Measurements from ENCODE around the gene SWAP70. TPM values are rescaled to one million over a fixed set of nuclear protein-coding genes. Genes with fewer than 3 reads are reported as not detected.

The SWAP70 gene
- polyA plus RNA-seq, 1 experiment = 24.6 TPM

GRCh38 chr11:9688716-9689511 lies 25.0 kb downstream of the SWAP70 start:
- H3K9me3 ChIP-seq (ENCODE audit: control insufficient read depth, insufficient read depth, low read length) = no peaks in the 10 kb centered on the region
- peak; percentile 39 for DNase-seq (ENCODE audit: low read depth, low spot score)
- H3K27me3 ChIP-seq (ENCODE audit: control insufficient read depth, insufficient read depth, low read length) = no peaks in the 10 kb centered on the region
- no peak overlapping the region; the same call in 1 of the 2 replicates for H3K4me3 ChIP-seq (ENCODE audit: low read depth, low read length)
- CTCF ChIA-PET = no interaction called here
- TF ChIP-seq, protein P1, sequence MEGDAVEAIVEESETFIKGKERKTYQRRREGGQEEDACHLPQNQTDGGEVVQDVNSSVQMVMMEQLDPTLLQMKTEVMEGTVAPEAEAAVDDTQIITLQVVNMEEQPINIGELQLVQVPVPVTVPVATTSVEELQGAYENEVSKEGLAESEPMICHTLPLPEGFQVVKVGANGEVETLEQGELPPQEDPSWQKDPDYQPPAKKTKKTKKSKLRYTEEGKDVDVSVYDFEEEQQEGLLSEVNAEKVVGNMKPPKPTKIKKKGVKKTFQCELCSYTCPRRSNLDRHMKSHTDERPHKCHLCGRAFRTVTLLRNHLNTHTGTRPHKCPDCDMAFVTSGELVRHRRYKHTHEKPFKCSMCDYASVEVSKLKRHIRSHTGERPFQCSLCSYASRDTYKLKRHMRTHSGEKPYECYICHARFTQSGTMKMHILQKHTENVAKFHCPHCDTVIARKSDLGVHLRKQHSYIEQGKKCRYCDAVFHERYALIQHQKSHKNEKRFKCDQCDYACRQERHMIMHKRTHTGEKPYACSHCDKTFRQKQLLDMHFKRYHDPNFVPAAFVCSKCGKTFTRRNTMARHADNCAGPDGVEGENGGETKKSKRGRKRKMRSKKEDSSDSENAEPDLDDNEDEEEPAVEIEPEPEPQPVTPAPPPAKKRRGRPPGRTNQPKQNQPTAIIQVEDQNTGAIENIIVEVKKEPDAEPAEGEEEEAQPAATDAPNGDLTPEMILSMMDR (IDR thresholded peaks at IDR 0.05; ENCODE audit: low read depth, low read length) = no peak
- POLR2A ChIA-PET = interaction anchor here (0.6 to 1.4 kb wide), 3 partner anchors 69 to 229 kb away, joined by 3 to 4 read pairs (median 3); partner anchors contain the start of gene ZNF143
- H3K27ac ChIP-seq (ENCODE audit: low read depth, low read length) = no peak overlapping the region

DNA sequence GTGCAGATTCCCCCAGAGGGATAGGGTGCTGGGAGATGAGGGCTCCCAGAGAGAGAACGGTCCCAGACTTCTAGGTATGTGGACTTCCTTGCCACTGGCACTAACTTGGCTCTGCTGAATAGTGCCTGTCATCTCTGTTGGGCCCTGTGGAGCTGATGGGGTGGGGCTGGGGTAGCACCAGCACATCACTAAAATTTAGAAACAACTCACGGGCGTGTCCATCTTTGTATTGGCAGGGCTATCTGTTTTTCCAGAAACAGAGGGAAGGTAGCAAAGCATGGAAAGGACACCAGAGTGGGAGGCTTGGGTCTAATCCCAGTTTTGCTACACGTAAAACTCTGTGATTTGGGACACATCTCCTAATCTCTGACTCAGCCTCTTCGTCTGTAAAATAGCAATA lies 25.8 kb downstream of the SWAP70 start:
- H3K27me3 ChIP-seq (ENCODE audit: control insufficient read depth, insufficient read depth, low read length) = no peaks in the 10 kb centered on the region
- no peak overlapping the region for H3K27ac ChIP-seq (ENCODE audit: low read depth, low read length)
- CTCF ChIA-PET = interaction anchor here (1.2 kb wide), 1 partner anchor 12 kb away, joined by 3 read pairs; no protein-coding TSS in a partner anchor
- no peak overlapping the region for H3K4me3 ChIP-seq (ENCODE audit: low read depth, low read length)
- POLR2A ChIA-PET = interaction anchor here (1.1 to 1.4 kb wide), 2 partner anchors 76 to 230 kb away, joined by 3 to 4 read pairs; partner anchors contain the start of gene ZNF143
- DNase-seq (ENCODE audit: low read depth, low spot score) = no peak
- TF ChIP-seq, protein P1 (IDR thresholded peaks at IDR 0.05; ENCODE audit: low read depth, low read length) = no peak
- no peaks in the 10 kb centered on the region for H3K9me3 ChIP-seq (ENCODE audit: control insufficient read depth, insufficient read depth, low read length)

DNA sequence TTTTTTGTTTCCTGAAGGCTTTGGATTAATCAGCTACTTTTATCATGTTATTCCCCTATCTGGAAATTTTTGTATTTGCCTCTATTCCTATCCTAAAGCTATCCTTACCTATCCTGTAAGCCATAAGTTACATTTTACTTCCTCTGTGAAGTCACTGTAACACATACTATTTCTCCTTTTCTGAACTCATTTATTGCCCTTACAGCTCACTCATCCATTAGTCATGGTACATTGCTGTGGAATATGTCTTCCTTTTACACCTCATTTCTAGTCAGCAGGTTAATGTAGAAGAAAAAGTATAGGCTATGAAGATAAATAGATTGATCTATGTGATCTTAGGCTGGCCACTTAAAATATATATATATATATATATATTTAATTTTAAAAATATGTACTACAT lies 28.0 kb downstream of the SWAP70 start:
- no peak overlapping the region for H3K27ac ChIP-seq (ENCODE audit: low read depth, low read length)
- no peaks in the 10 kb centered on the region for H3K9me3 ChIP-seq (ENCODE audit: control insufficient read depth, insufficient read depth, low read length)
- POLR2A ChIA-PET = interaction anchor here (0.6 kb wide), 1 partner anchor 17 kb away, joined by 9 read pairs; no protein-coding TSS in a partner anchor

DNA sequence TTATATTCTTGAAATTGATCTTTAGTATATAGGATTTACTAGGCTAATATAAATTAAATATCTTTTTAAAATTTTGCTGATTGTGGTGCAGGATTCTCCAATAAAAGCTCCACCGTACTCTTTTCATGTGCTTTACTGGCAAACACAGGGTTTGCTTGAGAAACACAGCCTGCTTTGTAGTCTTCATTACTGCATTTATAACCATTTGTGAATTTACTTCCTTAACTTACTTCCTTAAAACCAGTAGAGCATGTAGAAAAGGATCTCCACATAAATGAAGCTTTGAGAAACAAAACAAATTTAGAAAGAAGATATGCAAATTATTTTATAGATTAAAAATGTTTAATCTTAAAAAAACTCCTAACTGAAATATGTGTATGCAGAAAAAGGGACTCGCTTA lies 28.8 kb downstream of the SWAP70 start:
- no peaks in the 10 kb centered on the region for H3K27me3 ChIP-seq (ENCODE audit: control insufficient read depth, insufficient read depth, low read length)
- H3K9me3 ChIP-seq (ENCODE audit: control insufficient read depth, insufficient read depth, low read length) = no peaks in the 10 kb centered on the region
- no peak overlapping the region for H3K4me3 ChIP-seq (ENCODE audit: low read depth, low read length)
- ChIA-PET CTCF (interaction anchor here (1.3 kb wide), 1 partner anchor 56 kb away, joined by 6 read pairs; no protein-coding TSS in a partner anchor), POLR2A (no interaction called here)
- no peak for DNase-seq (ENCODE audit: low read depth, low spot score)
- TF ChIP-seq, protein P1 (IDR thresholded peaks at IDR 0.05; ENCODE audit: low read depth, low read length) = no peak
- no peak overlapping the region for H3K27ac ChIP-seq (ENCODE audit: low read depth, low read length)

More for the DNA sequence above, 28.0 kb downstream of the SWAP70 start:
- CTCF ChIA-PET = interaction anchor here (0.6 to 1.3 kb wide), 3 partner anchors 36 to 57 kb away, joined by 3 to 6 read pairs (median 3); no protein-coding TSS in a partner anchor
- no peak for DNase-seq (ENCODE audit: low read depth, low spot score)
- Histone ChIP-seq H3K27me3 (ENCODE audit: control insufficient read depth, insufficient read depth, low read length) (no peaks in the 10 kb centered on the region), H3K4me3 (ENCODE audit: low read depth, low read length) (no peak overlapping the region)
- TF ChIP-seq, protein P1 (IDR thresholded peaks at IDR 0.05; ENCODE audit: low read depth, low read length) = no peak

Data from AG04450 (cell line).